NCI-H345 treated with DMSO at 0.1 percent for 48 hours (cell line): ENCODE data around the gene CARD11.

ENCODE experiments used
- DNase-seq: peaks from one replicate; lab custom pipeline; 2025; ENCODE audit not compliant: unreplicated experiment; lab: John Stamatoyannopoulos, UW

The CARD11 gene

GRCh38 chr7:2856388-2857169 lies 187.1 kb downstream of the CARD11 start:
- no peak for DNase-seq
